DOHH2 (cell line): Measurements from ENCODE around the gene GDF2.

Source experiments
- H3F3A ChIP-seq: fragments of 200-600 bp; sonication (generic), shearing (Covaris generic); 2 replicates; pipeline ENCODE4 v1.6.0; 2016; ENCODE audit warnings: antibody characterized with exemption, mild to moderate bottlenecking; ENCODE audit not compliant: control insufficient read depth, insufficient read depth
- H3K27ac ChIP-seq: fragments of 200-600 bp; sonication (generic); 2 replicates; pipeline ENCODE4 v1.5.1; 2014; ENCODE audit warnings: low read depth, mild to moderate bottlenecking, low read length, moderate library complexity
- H3K27me3 ChIP-seq: fragments of 200-600 bp; sonication (generic); 2 replicates; pipeline ENCODE4 v1.6.1; 2014; ENCODE audit warnings: mild to moderate bottlenecking, low read length, mixed read lengths; ENCODE audit not compliant: control insufficient read depth
- H3K36me3 ChIP-seq: fragments of 200-600 bp; sonication (generic); 2 replicates; pipeline ENCODE4 v1.6.1; 2014; ENCODE audit warnings: mild to moderate bottlenecking, low read length, moderate library complexity, mixed read lengths; ENCODE audit not compliant: control insufficient read depth
- H3K4me1 ChIP-seq: fragments of 200-600 bp; sonication (generic); 2 replicates; pipeline ENCODE4 v1.6.1; 2014; ENCODE audit warnings: mild to moderate bottlenecking, low read length, mixed read lengths; ENCODE audit not compliant: control insufficient read depth
- H3K4me2 ChIP-seq: fragments of 200-600 bp; sonication (generic); 2 replicates; pipeline ENCODE4 v1.6.0; 2014; ENCODE audit warnings: mild to moderate bottlenecking, low read length, moderate library complexity
- H3K4me3 ChIP-seq: fragments of 200-600 bp; sonication (generic); 2 replicates; pipeline ENCODE4 v1.5.1; 2014; ENCODE audit warnings: mild to moderate bottlenecking, low read length, mixed read lengths
- H3K79me2 ChIP-seq: fragments of 200-600 bp; sonication (generic); 2 replicates; pipeline ENCODE4 v1.6.1; 2014; ENCODE audit warnings: mild to moderate bottlenecking, low read length, mixed read lengths; ENCODE audit not compliant: control insufficient read depth
- H3K9me2 ChIP-seq: fragments of 200-600 bp; sonication (generic); replicated peaks from 2 replicates; pipeline ENCODE4 v1.6.1; 2014; ENCODE audit warnings: mild to moderate bottlenecking, low read length, mixed read lengths; ENCODE audit not compliant: control insufficient read depth
- H3K9me3 ChIP-seq: fragments of 200-600 bp; sonication (generic); 2 replicates; pipeline ENCODE4 v1.6.1; 2014; ENCODE audit warnings: antibody characterized with exemption, low read length, mixed read lengths; ENCODE audit not compliant: control insufficient read depth, insufficient read depth
- H4K20me1 ChIP-seq: fragments of 200-600 bp; sonication (generic); 2 replicates; pipeline ENCODE4 v1.6.0; 2014; ENCODE audit warnings: low read depth, mild to moderate bottlenecking, antibody characterized with exemption, low read length, moderate library complexity; ENCODE audit not compliant: control insufficient read depth, insufficient read depth
- CTCF ChIP-seq: fragments of 200-600 bp; sonication (generic); IDR thresholded peaks from one replicate; pipeline ENCODE4 v1.5.1; 2014; ENCODE audit warnings: antibody characterized with exemption, mild to moderate bottlenecking, low read depth, low read length; ENCODE audit not compliant: poor library complexity, severe bottlenecking
- EZH2phosphoT487 ChIP-seq: fragments of 200-600 bp; sonication (generic); IDR thresholded peaks from 2 replicates; pipeline ENCODE4 v1.6.1; 2017; ENCODE audit warnings: borderline replicate concordance, mild to moderate bottlenecking, antibody characterized with exemption, low read length, moderate library complexity, mixed read lengths

Gene GDF2

GRCh38 chr10:47349516-47349915, 27.3 kb downstream of the GDF2 start:
- H3F3A ChIP-seq = no peaks in the 10 kb centered on the region
- H3K27ac ChIP-seq = no peak overlapping the region
- no peaks in the 10 kb centered on the region for H3K9me2 ChIP-seq
- no peaks in the 10 kb centered on the region for H3K9me3 ChIP-seq
- H3K4me1 ChIP-seq = no peaks in the 10 kb centered on the region
- H3K4me2 ChIP-seq = no peak overlapping the region
- H3K79me2 ChIP-seq = no peaks in the 10 kb centered on the region
- no peaks in the 10 kb centered on the region for H3K27me3 ChIP-seq
- TF ChIP-seq EZH2phosphoT487 (no peak), CTCF (no peak)
- no peaks in the 10 kb centered on the region for H4K20me1 ChIP-seq
- H3K4me3 ChIP-seq = no peak overlapping the region
- H3K36me3 ChIP-seq = no peaks in the 10 kb centered on the region

DNA sequence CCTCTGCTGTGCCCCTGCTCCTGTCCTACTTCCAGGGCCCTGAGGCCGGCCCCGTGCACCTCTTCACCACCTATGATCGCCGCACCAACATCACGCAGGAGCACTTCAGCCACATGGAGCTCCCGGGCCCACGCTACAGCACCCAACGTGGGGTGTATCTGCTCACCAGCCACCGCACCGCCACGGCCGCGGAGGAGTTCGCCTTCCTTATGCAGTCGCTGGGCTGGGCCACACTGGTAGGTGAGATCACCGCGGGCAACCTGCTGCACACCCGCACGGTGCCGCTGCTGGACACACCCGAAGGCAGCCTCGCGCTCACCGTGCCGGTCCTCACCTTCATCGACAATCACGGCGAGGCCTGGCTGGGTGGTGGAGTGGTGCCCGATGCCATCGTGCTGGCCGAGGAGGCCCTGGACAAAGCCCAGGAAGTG, 27.7 kb downstream of the GDF2 start:
- H3K4me1 ChIP-seq = no peaks in the 10 kb centered on the region
- H3K4me2 ChIP-seq = no peak overlapping the region
- H3K27me3 ChIP-seq = no peaks in the 10 kb centered on the region
- H3K79me2 ChIP-seq = no peaks in the 10 kb centered on the region
- TF ChIP-seq EZH2phosphoT487 = no peak
- TF ChIP-seq CTCF = no peak
- no peaks in the 10 kb centered on the region for H4K20me1 ChIP-seq
- no peaks in the 10 kb centered on the region for H3K9me2 ChIP-seq
- no peaks in the 10 kb centered on the region for H3F3A ChIP-seq
- H3K36me3 ChIP-seq = no peaks in the 10 kb centered on the region
- H3K9me3 ChIP-seq = no peaks in the 10 kb centered on the region
- no peak overlapping the region for H3K27ac ChIP-seq
- H3K4me3 ChIP-seq = no peak overlapping the region

GRCh38 chr10:47350671-47351640, 28.7 kb downstream of the GDF2 start:
- Histone ChIP-seq H3K9me3 (no peaks in the 10 kb centered on the region), H3F3A (no peaks in the 10 kb centered on the region), H3K27me3 (no peaks in the 10 kb centered on the region), H3K79me2 (no peaks in the 10 kb centered on the region), H3K4me2 (no peak overlapping the region), H3K4me3 (no peak overlapping the region), H3K27ac (no peak overlapping the region), H3K9me2 (no peaks in the 10 kb centered on the region), H3K4me1 (no peaks in the 10 kb centered on the region), H3K36me3 (no peaks in the 10 kb centered on the region), H4K20me1 (no peaks in the 10 kb centered on the region)
- TF ChIP-seq CTCF = no peak
- no peak for TF ChIP-seq EZH2phosphoT487
